Epithelial cell of proximal tubule (primary cell): ENCODE data around the gene CHAD. TPM values are rescaled to one million over a fixed set of nuclear protein-coding genes. Genes with fewer than 3 reads are reported as not detected.

ENCODE experiments used
- DNase-seq: peaks from one replicate; pipeline ENCODE4 v3.0.0-alpha.2; 2011; ENCODE audit warnings: low read depth
- H3K4me3 ChIP-seq: 2 replicates; pipeline ENCODE4 v1.5.1; 2011; ENCODE audit warnings: low read depth, mild to moderate bottlenecking, low read length
- total RNA-seq: library from RNA; depleted of rRNA; stranded (reverse); fragments of >200 nt; gene quantifications from 2 replicates; pipeline ENCODE4 v1.2.3, GENCODE V29; 2015
- TF ChIP-seq, protein P1 (sequence below): conservative IDR thresholded peaks from 2 replicates; pipeline ENCODE4 v1.5.1; 2012; ENCODE audit warnings: low read depth, mild to moderate bottlenecking, low read length

Gene CHAD
- total RNA-seq, 1 donor from 2014 or later, result not detected

GRCh38 chr17:50501054-50501453, 32.4 kb upstream of the CHAD start:
- TF ChIP-seq, protein P1, sequence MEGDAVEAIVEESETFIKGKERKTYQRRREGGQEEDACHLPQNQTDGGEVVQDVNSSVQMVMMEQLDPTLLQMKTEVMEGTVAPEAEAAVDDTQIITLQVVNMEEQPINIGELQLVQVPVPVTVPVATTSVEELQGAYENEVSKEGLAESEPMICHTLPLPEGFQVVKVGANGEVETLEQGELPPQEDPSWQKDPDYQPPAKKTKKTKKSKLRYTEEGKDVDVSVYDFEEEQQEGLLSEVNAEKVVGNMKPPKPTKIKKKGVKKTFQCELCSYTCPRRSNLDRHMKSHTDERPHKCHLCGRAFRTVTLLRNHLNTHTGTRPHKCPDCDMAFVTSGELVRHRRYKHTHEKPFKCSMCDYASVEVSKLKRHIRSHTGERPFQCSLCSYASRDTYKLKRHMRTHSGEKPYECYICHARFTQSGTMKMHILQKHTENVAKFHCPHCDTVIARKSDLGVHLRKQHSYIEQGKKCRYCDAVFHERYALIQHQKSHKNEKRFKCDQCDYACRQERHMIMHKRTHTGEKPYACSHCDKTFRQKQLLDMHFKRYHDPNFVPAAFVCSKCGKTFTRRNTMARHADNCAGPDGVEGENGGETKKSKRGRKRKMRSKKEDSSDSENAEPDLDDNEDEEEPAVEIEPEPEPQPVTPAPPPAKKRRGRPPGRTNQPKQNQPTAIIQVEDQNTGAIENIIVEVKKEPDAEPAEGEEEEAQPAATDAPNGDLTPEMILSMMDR, result peak; percentile 61
- no peak for DNase-seq
- H3K4me3 ChIP-seq, result no peak overlapping the region

DNA sequence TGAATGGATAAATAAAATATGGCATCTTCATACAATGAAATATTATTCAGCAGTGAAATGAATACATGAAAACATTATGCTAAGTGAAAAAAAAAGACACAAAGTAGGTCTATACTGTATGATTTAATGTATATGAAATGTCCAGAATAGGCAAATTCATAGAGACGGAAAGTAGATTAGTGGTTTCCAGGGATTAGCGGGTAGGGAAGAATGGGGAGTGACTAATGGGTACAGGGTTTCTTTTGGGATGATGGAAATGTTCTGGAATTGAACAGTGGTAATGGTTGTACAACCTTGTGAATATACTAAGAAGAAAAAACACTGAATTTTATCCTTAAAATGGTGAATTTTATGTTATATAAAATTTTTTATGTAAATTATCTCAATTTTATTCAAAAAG, 31.0 kb upstream of the CHAD start:
- TF ChIP-seq, protein P1, result no peak
- H3K4me3 ChIP-seq, result no peak overlapping the region
- no peak for DNase-seq

DNA sequence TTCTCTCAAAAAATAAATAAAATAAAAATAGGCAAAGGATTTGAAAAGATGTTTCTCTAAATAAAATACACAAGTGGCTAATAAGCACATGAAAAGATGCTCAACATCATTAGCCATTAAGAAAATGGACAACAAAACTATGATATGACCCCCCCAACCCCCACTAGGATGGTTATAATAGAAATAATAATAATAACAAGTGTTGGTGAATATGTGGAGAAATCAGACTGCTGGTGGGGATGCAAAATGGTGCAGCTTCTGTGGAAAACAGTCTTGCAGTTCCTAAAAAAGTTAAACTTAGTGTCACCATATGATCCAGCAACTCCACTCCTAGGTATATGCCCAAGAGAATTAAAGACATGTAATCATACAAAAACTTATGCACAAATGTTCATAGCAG, 30.6 kb upstream of the CHAD start:
- TF ChIP-seq, protein P1, result no peak
- H3K4me3 ChIP-seq, result no peak overlapping the region
- DNase-seq, result no peak

- H3K4me3 ChIP-seq, result no peak overlapping the region
- no peak for DNase-seq
- TF ChIP-seq, protein P1, result no peak
These were observed 29.6 kb upstream of the CHAD start for GRCh38 chr17:50498021-50498874.

DNA sequence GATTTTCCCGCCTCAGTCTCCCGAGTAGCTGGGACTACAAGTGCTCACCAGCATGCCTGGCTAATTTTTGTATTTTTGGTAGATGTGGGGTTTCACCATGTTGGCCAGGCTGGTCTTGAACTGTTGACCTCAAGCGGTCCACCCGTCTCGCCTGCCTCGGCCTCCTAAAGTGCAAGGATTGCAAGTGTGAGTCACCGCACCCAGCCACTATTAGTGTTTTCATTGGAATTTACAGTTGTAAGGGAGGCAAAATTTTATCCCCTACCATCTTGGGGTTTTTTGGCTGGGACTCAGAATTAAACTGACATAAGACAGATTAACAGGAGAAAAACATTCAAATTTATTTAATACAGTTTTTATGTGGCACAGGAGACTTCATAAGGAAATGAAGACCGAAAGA, 27.2 kb upstream of the CHAD start:
- no peak overlapping the region for H3K4me3 ChIP-seq
- DNase-seq, result no peak
- TF ChIP-seq, protein P1, result no peak

GRCh38 chr17:50495217-50495823, 26.6 kb upstream of the CHAD start:
- no peak for DNase-seq
- H3K4me3 ChIP-seq, result no peak overlapping the region
- TF ChIP-seq, protein P1, result no peak
